HUES6 (cell line): Measurements from ENCODE around the gene OSBPL1A.

Source experiments
- H3K27ac ChIP-seq: 2 replicates; pipeline ENCODE4 v1.7.0; 2013; ENCODE audit warnings: low read depth, mild to moderate bottlenecking, low read length, inconsistent platforms
- H3K27me3 ChIP-seq: 2 replicates; pipeline ENCODE4 v1.6.1; 2013; ENCODE audit warnings: low read length; ENCODE audit not compliant: control insufficient read depth, insufficient read depth
- H3K36me3 ChIP-seq: 2 replicates; pipeline ENCODE4 v1.6.1; 2013; ENCODE audit warnings: low read length; ENCODE audit not compliant: control insufficient read depth, insufficient read depth
- H3K4me1 ChIP-seq: 2 replicates; pipeline ENCODE4 v1.6.1; 2013; ENCODE audit warnings: low read length; ENCODE audit not compliant: control insufficient read depth, insufficient read depth
- H3K4me3 ChIP-seq: 2 replicates; pipeline ENCODE4 v1.5.1; 2013; ENCODE audit warnings: low read depth, low read length
- H3K9ac ChIP-seq: one replicate; pipeline ENCODE4 v1.6.1; 2013; ENCODE audit warnings: mild to moderate bottlenecking, low read length
- H3K9me3 ChIP-seq: 2 replicates; pipeline ENCODE4 v1.6.1; 2013; ENCODE audit warnings: low read depth, low read length; ENCODE audit not compliant: control insufficient read depth, insufficient read depth

The OSBPL1A gene

DNA sequence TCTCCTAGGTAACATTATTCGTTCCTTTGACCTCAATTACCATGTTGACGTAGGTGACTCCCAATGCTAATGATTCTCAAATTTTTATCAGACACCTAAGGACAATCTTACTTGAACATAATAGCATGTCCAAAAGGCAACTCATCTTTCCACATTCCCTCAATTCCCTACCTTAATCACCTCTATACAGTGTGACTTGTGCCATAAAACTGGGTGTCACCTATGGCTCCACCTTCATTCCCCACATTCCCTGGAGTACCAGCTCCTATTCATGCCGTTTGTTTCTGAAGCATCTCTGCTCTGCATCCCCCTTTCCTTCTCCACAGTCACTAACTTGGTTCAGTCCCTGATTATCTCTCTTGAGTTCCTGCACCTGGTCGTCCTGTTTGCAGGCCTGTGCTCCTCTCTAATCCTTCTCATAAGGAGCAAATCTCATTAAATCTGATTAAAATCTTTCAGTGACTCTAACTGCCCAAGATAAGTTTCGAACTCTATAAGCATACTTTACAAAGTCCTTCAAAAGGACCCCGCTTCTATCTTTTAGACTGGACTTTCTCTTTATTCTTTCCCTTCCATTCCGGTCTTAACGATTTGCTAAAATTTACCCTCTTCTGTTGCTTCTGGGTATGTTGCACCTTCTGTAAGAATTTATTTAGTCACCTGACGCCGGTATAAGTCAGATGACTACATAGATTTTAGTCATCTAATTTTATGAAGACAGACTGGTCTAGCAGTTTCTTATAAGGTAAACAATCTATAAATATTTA is 128.7 kb downstream of the OSBPL1A start:
- Histone ChIP-seq H3K27ac (no peak overlapping the region), H3K36me3 (no peaks in the 10 kb centered on the region), H3K9ac (no peak overlapping the region), H3K4me3 (no peak overlapping the region), H3K27me3 (no peaks in the 10 kb centered on the region), H3K4me1 (peaks cover 28% of the 10 kb centered on the region; the same call in 1 of the 2 replicates), H3K9me3 (no peaks in the 10 kb centered on the region)

DNA sequence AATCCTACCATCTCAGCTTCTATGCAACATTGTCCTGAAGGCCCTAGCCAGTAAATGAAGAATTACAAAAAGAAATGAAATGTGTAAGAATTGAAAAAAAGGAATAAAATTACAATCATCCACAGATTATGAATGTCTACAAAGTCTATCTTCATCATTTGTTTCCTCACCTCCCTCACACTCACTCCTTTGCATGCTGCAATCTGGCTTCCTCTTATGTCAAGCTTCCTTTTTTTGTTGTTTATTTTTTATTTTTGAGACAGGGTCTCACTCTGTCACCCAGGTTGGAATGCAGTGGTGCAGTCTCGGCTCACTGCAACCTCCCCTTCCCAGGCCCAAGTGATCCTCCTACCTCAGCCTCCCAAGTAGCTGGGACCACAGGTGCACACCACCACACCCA is 129.7 kb downstream of the OSBPL1A start:
- Histone ChIP-seq H3K27ac (no peak overlapping the region), H3K9me3 (no peaks in the 10 kb centered on the region), H3K36me3 (no peaks in the 10 kb centered on the region), H3K4me1 (peaks cover 28% of the 10 kb centered on the region; the same call in 1 of the 2 replicates), H3K9ac (no peak overlapping the region), H3K4me3 (no peak overlapping the region), H3K27me3 (no peaks in the 10 kb centered on the region)

DNA sequence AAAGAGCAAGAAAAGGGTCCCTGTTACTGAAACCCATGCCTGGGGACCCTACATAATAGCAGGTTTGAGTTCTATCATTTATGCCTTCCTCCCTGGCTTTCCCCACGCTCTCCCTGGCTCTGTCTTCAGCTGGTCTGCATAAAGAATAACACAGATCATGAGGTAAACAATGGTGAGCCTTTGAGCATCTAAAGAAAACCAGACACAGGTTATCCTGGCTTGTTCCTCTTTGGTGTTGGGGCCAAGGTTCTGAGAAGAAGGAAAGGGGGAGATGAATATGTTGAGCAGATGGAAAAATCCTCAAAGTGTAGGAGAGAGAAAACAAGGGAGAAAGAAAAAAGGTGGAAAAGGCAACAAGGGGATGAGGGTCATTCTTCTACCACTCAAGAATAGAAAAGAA is 131.5 kb downstream of the OSBPL1A start:
- H3K27me3 ChIP-seq: no peaks in the 10 kb centered on the region
- no peaks in the 10 kb centered on the region for H3K9me3 ChIP-seq
- peaks cover 24% of the 10 kb centered on the region; the same call in 1 of the 2 replicates for H3K4me1 ChIP-seq
- no peak overlapping the region for H3K9ac ChIP-seq
- H3K4me3 ChIP-seq: no peak overlapping the region
- H3K27ac ChIP-seq: no peak overlapping the region
- H3K36me3 ChIP-seq: no peaks in the 10 kb centered on the region

DNA sequence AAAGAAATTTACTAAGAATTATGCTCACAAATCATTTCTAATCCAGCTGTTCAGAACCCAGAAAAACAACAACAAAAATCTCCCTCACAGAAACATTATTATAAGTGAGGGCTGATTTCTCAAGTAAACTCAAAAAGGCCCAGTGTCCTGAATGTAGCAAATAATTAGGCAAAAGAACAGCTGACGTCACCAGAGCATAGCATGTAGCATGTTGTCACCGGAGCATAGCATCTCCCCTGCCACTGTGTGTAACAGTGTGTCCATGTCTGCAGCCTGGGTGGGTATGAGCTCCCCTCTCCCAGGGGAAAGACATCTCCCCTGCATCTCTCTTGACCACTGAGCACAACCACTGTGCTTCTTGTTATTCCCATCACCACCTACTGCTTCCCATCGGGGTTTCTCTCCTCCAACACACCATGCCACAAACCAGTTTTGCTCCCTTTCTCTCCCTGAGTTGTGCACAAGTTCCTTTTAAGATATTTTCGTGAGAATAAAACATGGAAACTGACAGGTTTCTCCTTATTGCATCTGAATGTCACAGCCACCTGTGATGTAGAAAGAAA is 132.0 kb downstream of the OSBPL1A start:
- H3K27ac ChIP-seq: no peak overlapping the region
- no peak overlapping the region for H3K9ac ChIP-seq
- H3K27me3 ChIP-seq: no peaks in the 10 kb centered on the region
- H3K4me1 ChIP-seq: peaks cover 20% of the 10 kb centered on the region; the same call in 1 of the 2 replicates
- no peak overlapping the region for H3K4me3 ChIP-seq
- no peaks in the 10 kb centered on the region for H3K9me3 ChIP-seq
- H3K36me3 ChIP-seq: no peaks in the 10 kb centered on the region

DNA sequence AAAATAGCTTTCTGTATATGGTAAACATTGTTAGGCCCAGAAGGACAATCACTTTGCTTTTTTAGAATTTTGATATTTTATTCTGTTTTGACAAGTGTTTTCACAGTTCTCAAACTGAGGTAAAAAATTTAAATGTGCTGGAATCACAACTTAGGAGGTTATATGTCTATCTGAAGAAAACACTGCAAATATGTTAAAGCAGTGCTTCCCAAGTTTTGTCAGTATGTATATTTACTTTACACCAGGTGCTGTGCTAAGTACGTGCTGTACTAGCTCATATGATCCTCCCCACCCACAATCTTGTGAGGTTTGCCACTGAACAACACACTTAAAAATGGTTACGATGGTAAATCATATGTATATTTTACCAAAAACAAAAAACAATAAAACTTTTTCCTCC is 134.6 kb downstream of the OSBPL1A start:
- Histone ChIP-seq H3K4me1 (peaks cover 18% of the 10 kb centered on the region; the same call in 1 of the 2 replicates), H3K9ac (no peak overlapping the region), H3K27ac (no peak overlapping the region), H3K4me3 (no peak overlapping the region), H3K36me3 (no peaks in the 10 kb centered on the region), H3K27me3 (no peaks in the 10 kb centered on the region), H3K9me3 (no peaks in the 10 kb centered on the region; the same call in 1 of the 2 replicates)

DNA sequence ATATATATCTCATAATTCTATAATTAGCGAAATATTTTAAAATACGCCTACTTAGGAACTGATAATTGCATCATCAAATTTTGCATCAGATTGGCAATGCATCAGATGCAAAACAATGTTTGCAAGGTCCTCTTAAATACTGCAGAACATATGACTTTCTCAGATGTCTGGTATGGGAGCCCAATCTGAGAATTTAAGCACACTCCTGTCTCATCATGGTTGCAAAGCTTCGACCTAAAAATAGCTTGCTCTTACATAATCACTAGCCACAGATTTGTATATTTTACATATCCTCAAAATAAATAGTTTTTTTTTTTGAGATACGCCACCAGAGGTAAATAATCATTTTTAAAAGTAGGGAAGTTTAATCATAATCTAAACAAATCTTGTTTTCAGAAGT is 135.5 kb downstream of the OSBPL1A start:
- H3K9me3 ChIP-seq: peaks cover 2% of the 10 kb centered on the region; the same call in 1 of the 2 replicates
- no peak overlapping the region for H3K4me3 ChIP-seq
- no peaks in the 10 kb centered on the region for H3K36me3 ChIP-seq
- H3K4me1 ChIP-seq: peaks cover 18% of the 10 kb centered on the region; the same call in 1 of the 2 replicates
- no peaks in the 10 kb centered on the region for H3K27me3 ChIP-seq
- H3K27ac ChIP-seq: no peak overlapping the region
- no peak overlapping the region for H3K9ac ChIP-seq

DNA sequence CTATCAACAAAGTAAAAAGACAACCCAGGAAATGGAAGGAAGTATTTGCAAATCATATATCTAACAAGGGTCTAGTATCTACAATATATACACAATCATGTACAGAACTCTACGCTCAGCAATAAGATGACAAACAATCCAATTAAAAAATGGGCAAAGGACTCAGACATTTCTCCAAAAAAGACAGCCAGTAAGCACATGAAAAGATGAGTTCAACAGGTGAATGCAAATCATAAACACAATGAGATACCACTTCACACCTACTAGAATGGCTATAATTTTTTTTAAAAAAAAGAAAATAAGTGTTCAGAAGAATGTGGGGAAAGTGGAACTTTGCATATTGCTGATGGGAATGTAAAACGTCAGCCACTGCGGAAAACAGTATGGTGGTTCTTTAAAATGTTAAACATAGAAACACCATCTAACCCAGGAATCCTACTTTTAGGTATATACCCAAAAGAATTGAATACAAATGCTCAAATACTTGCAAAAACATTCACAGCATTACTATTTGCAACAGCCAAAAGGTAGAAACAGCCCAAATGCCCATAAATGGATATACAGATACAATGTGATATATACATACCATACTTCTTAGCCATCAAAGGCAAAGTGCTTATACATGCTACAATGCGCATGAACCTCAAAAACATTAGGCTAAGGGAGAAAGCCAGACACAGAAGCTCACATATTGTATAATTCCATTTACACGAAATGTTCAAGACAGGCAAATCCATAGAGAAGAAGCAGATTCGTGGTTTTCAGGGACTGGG is 137.6 kb downstream of the OSBPL1A start:
- H3K4me1 ChIP-seq: peaks cover 6% of the 10 kb centered on the region; the same call in 1 of the 2 replicates
- H3K9ac ChIP-seq: no peak overlapping the region
- H3K27ac ChIP-seq: no peak overlapping the region
- no peaks in the 10 kb centered on the region for H3K27me3 ChIP-seq
- H3K4me3 ChIP-seq: no peak overlapping the region
- H3K36me3 ChIP-seq: no peaks in the 10 kb centered on the region
- H3K9me3 ChIP-seq: peaks cover 5% of the 10 kb centered on the region; the same call in 1 of the 2 replicates

DNA sequence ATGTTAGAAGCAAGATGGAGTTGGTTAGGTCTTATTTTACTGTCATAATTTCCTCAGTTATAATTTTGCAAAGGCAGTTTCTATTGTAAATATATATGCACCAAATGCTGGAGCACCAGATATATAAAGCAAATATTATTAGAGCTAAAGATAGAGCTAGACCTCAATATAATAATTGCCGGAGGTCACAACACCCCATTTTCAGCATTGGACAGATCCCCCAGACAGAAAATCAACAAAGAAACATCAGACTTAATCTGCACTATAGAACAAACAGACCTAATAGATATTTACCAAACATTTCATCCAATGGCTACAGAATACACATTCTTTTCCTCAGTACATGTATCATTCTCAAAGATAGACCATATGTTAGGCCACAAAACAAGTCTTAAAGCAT is 143.6 kb downstream of the OSBPL1A start:
- Histone ChIP-seq H3K36me3 (no peaks in the 10 kb centered on the region), H3K27me3 (no peaks in the 10 kb centered on the region), H3K4me3 (no peak overlapping the region), H3K27ac (no peak overlapping the region), H3K9ac (no peak overlapping the region), H3K4me1 (peaks cover 10% of the 10 kb centered on the region; the same call in 1 of the 2 replicates), H3K9me3 (peaks cover 5% of the 10 kb centered on the region; the same call in 1 of the 2 replicates)

DNA sequence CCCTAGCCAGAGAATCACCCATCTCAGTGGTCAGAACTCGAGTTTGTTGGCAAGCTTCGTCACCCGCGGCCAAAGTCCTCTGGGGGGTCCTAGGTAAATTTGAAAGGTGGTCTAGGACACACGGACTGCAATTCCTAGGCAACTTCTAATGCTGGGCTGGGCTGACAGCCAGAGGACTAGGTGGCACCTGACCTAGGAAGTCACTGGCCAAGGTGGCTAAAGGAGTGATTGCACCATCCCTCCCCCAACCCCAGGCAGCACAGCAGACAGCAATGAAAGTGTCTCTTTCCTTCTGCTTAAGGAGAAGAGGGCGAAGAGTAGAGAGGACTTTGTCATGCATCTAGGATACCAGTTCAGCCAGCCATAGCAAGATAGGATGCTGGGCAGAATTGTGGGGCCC is 147.9 kb downstream of the OSBPL1A start:
- H3K9me3 ChIP-seq: no peaks in the 10 kb centered on the region
- H3K36me3 ChIP-seq: no peaks in the 10 kb centered on the region
- peaks cover 10% of the 10 kb centered on the region; the same call in 1 of the 2 replicates for H3K4me1 ChIP-seq
- no peak overlapping the region for H3K4me3 ChIP-seq
- H3K9ac ChIP-seq: no peak overlapping the region
- H3K27me3 ChIP-seq: no peaks in the 10 kb centered on the region
- no peak overlapping the region for H3K27ac ChIP-seq

DNA sequence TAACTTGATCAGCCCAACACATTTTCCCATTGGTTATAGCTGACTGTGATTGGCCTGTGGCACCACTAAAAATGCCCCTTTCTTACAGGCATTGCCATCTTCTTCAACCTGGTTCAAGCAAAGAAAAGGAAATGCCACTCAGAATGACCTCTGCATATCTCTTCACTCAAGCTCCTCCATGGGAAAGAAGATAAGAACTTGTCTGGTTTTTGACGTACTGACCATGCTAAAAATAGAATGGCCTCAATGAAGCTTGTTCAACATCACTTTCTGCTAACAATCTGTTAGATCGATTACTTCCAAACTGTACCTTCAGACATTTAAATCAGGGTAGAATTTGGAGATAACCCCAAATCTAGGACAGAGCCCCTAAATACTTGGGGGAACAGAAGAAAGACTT is 149.3 kb downstream of the OSBPL1A start:
- no peaks in the 10 kb centered on the region for H3K9me3 ChIP-seq
- H3K4me3 ChIP-seq: no peak overlapping the region
- no peak overlapping the region for H3K27ac ChIP-seq
- H3K27me3 ChIP-seq: no peaks in the 10 kb centered on the region
- H3K4me1 ChIP-seq: peaks cover 4% of the 10 kb centered on the region; the same call in 1 of the 2 replicates
- no peak overlapping the region for H3K9ac ChIP-seq
- no peaks in the 10 kb centered on the region for H3K36me3 ChIP-seq

DNA sequence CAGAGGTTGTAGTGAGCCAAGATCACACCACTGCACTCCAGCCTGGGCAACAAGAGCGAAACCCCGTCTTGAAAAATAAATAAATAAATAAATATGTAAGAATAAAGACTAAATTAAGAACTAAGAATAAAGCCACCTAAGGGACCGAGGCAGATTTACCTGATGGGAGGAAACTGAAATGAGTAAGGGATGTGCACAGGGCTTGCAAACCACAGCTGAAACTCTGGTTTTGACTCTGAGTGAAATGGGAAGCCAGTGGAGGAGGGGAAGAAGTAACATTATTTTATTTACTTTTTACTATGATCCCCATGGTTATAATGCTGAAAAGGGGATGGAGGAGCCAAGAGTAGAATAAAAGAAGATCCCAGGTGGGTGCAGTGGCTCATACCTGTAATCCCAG is 151.5 kb downstream of the OSBPL1A start:
- H3K27ac ChIP-seq: no peak overlapping the region
- H3K9me3 ChIP-seq: no peaks in the 10 kb centered on the region
- H3K4me1 ChIP-seq: no peaks in the 10 kb centered on the region
- H3K36me3 ChIP-seq: no peaks in the 10 kb centered on the region
- no peak overlapping the region for H3K4me3 ChIP-seq
- H3K9ac ChIP-seq: no peak overlapping the region
- H3K27me3 ChIP-seq: no peaks in the 10 kb centered on the region
